Motor neuron (in vitro differentiated cells): Measurements from ENCODE around the gene TCAP. TPM values are rescaled to one million over a fixed set of nuclear protein-coding genes. Genes with fewer than 3 reads are reported as not detected.
A peak's percentile ranks its signal among the peaks of the same experiment; 100 is the strongest.

ENCODE experiments used
- ATAC-seq, 8 experiments: fragments of 200-7000 bp; cut with Tn5 transposase; replicated peaks in 6 of 8; 2 replicates each; pipeline ENCODE4 v1.8.0; 2021; ENCODE audit warnings: mild to moderate bottlenecking in 8 of 8, moderate library complexity in 8 of 8
- H3K27ac ChIP-seq, 2 donors: fragments of 250-450 bp; sonication (Bioruptor Pico); 2 replicates each; pipeline ENCODE4 v1.9.0; 2021; ENCODE audit warnings: antibody characterized with exemption in 2 of 2, mild to moderate bottlenecking in 2 of 2, moderate library complexity in 1 of 2
- H3K4me1 ChIP-seq, 2 donors: fragments of 250-450 bp; sonication (Bioruptor Pico); replicated peaks in 1 of 2; 2 replicates each; pipeline ENCODE4 v1.6.1; 2021; ENCODE audit warnings: antibody characterized with exemption in 2 of 2, mild to moderate bottlenecking in 2 of 2, moderate library complexity in 1 of 2
- H3K4me3 ChIP-seq, 5 donors: fragments of 250-450 bp; sonication (Bioruptor Pico); 2 replicates each; pipeline ENCODE4 v1.9.0; 2021; ENCODE audit warnings: antibody characterized with exemption in 5 of 5, mild to moderate bottlenecking in 5 of 5, moderate library complexity in 4 of 5
- WGBS, 10 experiments: fragments of 450-650 bp; shearing (Covaris generic); methylation state at CpG; one replicate each; pipeline ENCODE4 v1.0.0; 2022; 5-methylcytosine and 5-hydroxymethylcytosine counted together
- in situ Hi-C, 9 experiments: fragments of 400-800 bp; cut with MboI; loops; one replicate each; pipeline ENCODE4 v1.15.0; 2021; ENCODE audit warnings: low sequenced_read_pairs in 9 of 9, low pct_unique_long_range_greater_than_20kb in 2 of 9; ENCODE audit not compliant: unreplicated experiment in 9 of 9
- total RNA-seq, 8 experiments: library from RNA; unstranded; fragments of 300-600 nt; gene quantifications; 2 replicates each; pipeline versions ENCODE4 v1.2.3 to v1.2.4, GENCODE V29; 2022

Gene TCAP
- total RNA-seq, 8 experiments from 2014 or later = 0.27 to 2.8 (median 1.2) TPM

DNA sequence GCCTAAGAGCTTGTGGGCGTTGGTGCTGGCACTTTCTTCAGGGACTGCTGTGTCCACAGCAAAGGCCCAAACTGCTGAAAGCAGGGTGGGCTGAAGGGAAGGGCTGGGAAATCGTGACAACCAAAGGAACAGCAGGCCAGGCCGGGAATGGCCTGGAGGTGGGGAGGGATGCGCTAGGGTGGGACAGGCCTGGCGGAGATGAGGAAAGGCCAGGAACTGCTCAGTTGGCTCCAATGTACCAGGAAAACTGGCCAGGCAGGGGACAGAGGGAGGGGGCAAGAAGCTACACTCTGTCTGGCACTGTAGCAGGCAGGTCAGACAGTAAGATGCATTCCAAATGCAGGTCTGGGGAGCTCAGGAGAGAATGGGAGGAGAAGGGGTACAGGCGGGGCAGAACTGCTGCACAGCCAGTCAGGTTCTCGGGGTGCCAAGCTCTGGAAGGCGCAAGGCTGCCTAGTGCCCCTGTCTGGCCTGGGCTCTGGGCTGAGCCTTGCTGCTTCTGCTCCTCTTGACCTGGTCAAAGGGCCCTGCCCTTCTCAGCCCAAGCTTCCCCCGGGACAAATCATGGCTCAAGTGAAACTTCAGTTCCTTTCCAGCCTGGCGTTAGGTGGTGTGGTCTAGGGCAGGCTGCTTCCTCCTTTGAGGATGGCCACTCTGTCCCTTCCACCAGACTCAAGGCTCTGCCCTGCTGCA, 10.4 kb downstream of the TCAP start:
- ATAC-seq = peak in 3 of 8 experiments; percentile 41 to 42 (median 41)
- peaks cover 0 to 8% of the 10 kb centered on the region in 2 donors for H3K4me1 ChIP-seq
- no peak overlapping the region for H3K4me3 ChIP-seq
- peak overlapping the region in 1 of 2 donors; percentile 39 for H3K27ac ChIP-seq
- whole genome bisulfite sequencing, 10 experiments = 0 to 100% (median 85%) methylated on average over 1 to 5 of the region's 10 CpGs; no CpG with 5 or more reads in 5 of the 10 experiments
- in situ Hi-C loops = no loop called here

GRCh38 chr17:39676198-39676819, 11.2 kb downstream of the TCAP start:
- peaks cover 0 to 8% of the 10 kb centered on the region in 2 donors for H3K4me1 ChIP-seq
- H3K4me3 ChIP-seq = no peak overlapping the region
- WGBS, 10 experiments = 67 to 92% (median 80%) methylated on average over 1 to 3 of the region's 7 CpGs; no CpG with 5 or more reads in 5 of the 10 experiments
- peak overlapping the region in 1 of 2 donors; percentile 39 for H3K27ac ChIP-seq
- in situ Hi-C loops = no loop called here
- peak in 3 of 8 experiments; percentile 2 to 26 (median 17) for ATAC-seq

GRCh38 chr17:39677072-39677471, 11.9 kb downstream of the TCAP start:
- no peak overlapping the region for H3K27ac ChIP-seq
- no peak for ATAC-seq
- in situ Hi-C loops = no loop called here
- 60 to 93% (median 68%) methylated on average over 2 to 6 of the region's 8 CpGs; no CpG with 5 or more reads in 3 of the 10 experiments for WGBS, 10 experiments
- H3K4me3 ChIP-seq = no peak overlapping the region
- peaks cover 0 to 8% of the 10 kb centered on the region in 2 donors for H3K4me1 ChIP-seq

DNA sequence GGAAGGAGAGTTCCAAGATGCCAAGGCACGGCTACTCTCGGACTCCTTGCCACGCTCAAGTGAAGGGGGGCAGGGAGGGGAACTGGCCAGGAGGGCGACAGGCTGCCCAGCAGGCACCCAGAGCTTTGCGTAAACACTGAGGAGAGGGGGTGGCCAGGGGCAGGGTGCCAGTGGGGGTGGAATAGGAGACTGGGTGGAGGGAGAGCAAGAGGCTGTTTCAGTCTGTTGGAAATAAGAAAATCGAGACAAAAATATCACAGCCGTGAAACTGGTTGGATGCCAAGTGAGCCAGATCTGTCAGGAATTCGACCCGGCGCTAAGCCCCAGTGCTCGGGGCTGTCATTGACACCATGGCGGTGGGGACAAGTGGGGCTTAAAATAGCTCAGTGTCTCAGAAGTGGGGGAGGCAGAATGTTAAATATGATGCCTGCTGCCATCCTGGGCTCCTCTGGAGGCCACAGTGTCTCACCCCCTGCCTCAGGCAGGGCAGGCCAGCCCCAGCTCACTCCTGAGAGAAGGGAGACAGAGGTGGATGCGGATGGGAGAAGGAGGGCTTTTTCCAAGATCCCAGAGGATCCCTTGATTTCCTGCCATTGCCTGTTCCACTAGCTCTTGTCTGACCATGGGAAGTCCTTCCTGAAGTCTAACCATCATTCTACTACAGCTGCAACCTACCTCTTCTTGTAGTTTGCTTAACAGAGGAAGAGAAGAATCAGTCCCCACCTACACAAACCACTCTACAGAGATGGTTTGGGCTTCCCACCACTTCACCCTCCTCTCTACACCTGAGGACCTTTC, 12.6 kb downstream of the TCAP start:
- no peak overlapping the region for H3K4me3 ChIP-seq
- H3K27ac ChIP-seq = no peak overlapping the region
- 67 to 100% (median 81%) methylated on average over 1 to 3 of the region's 13 CpGs; no CpG with 5 or more reads in 5 of the 10 experiments for WGBS, 10 experiments
- ATAC-seq = no peak
- in situ Hi-C loops = no loop called here
- peaks cover 0 to 8% of the 10 kb centered on the region in 2 donors for H3K4me1 ChIP-seq

DNA sequence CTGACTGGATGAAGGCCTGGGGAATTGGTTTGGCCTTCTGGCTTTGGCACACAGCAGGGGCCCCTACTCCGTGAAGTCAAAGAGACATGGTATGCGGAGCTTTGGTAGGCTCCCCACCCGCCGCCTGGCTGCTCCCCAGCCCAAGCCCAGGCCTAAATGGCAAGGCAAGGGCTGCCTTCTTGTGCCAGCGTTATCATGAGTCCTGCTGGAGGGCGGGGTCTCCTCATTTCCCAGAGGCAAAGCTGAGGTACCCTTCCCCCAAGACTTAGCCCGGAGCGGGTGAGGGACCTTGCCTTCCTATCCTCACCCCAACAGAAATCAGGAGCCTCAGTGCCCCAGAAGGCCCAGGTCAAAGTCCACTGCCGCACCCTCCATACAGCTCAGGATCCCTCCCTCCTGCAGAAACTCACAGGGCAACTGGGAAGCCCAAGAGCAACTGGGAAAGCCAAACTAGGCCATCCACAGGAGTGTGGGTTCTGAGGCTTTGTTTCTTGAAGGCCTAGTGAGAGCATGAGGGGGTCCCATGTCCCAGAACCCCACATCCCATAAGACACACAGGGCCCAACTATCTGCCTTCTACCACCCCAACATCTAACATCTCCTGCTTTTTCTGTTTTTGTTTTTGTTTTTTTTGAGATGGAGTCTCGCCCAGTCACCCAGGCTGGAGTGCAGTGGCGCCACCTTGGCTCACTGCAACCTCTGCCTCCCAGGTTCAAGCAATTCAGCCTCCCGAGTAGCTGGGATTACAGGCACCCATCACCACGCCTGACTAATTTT, 13.4 kb downstream of the TCAP start:
- no peak for ATAC-seq
- H3K4me1 ChIP-seq = peaks cover 0 to 8% of the 10 kb centered on the region in 2 donors
- no peak overlapping the region for H3K4me3 ChIP-seq
- WGBS, 10 experiments = 77 to 100% (median 92%) methylated on average over 1 to 7 of the region's 13 CpGs; no CpG with 5 or more reads in 5 of the 10 experiments
- in situ Hi-C loops = no loop called here
- H3K27ac ChIP-seq = no peak overlapping the region

GRCh38 chr17:39679521-39680192, 14.5 kb downstream of the TCAP start:
- Histone ChIP-seq H3K4me1 (peaks cover 0 to 8% of the 10 kb centered on the region in 2 donors), H3K27ac (no peak overlapping the region), H3K4me3 (no peak overlapping the region)
- in situ Hi-C loops = no loop called here
- 79 to 100% (median 89%) methylated on average over 2 to 7 of the region's 12 CpGs; no CpG with 5 or more reads in 3 of the 10 experiments for WGBS, 10 experiments
- ATAC-seq = no peak

GRCh38 chr17:39683295-39683939, 18.3 kb downstream of the TCAP start:
- no peak for ATAC-seq
- H3K4me1 ChIP-seq = peaks cover 0 to 5% of the 10 kb centered on the region in 2 donors
- H3K4me3 ChIP-seq = no peak overlapping the region
- WGBS, 10 experiments = 73 to 100% (median 90%) methylated on average over 1 to 6 of the region's 9 CpGs; no CpG with 5 or more reads in 3 of the 10 experiments
- H3K27ac ChIP-seq = no peak overlapping the region
- in situ Hi-C loops = no loop called here

DNA sequence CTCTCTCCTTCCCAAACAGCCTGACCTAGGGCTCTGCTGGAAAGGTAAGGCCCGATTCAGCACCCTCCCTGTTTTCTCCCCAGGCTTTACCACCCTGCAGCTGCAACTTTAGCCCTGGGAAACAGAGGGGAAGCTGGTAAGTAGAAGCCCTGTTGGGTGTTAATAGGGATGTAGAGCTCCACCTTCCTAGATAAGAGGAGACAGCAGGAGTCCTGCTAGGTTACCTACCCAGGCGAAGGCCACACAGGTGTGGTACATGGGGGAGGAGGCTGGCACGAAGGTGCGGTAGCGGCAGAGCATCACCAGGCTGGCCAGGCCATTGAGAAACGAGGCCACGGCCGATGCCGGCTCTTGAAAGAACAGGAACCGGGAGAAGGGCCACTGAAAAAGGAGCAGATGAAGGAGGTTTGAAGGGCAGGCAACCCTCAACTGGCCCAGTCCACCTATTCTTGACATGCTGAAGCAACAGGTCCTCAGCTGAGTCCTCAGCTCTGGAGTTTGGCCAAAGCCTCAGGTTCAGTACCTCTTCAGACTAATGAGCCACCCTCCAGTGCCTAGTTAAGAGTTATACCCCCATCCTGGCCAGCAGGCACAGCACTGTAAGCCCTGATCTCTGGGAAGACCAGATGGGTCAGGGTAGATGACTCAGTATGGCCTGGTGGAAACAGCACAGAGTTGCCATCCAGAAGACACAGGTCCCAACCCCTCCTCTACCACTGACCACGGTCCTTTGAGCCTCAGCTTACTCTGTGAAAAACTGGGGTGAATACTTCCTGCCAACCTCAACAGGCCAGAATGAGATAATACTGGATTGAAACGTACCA, 19.4 kb downstream of the TCAP start:
- peaks cover 6 to 11% of the 10 kb centered on the region in 2 donors for H3K4me1 ChIP-seq
- in situ Hi-C loops = no loop called here
- no peak overlapping the region for H3K4me3 ChIP-seq
- no peak overlapping the region for H3K27ac ChIP-seq
- WGBS, 10 experiments = 80 to 100% (median 92%) methylated on average over 1 to 10 of the region's 12 CpGs; no CpG with 5 or more reads in 1 of the 10 experiments
- ATAC-seq = no peak

DNA sequence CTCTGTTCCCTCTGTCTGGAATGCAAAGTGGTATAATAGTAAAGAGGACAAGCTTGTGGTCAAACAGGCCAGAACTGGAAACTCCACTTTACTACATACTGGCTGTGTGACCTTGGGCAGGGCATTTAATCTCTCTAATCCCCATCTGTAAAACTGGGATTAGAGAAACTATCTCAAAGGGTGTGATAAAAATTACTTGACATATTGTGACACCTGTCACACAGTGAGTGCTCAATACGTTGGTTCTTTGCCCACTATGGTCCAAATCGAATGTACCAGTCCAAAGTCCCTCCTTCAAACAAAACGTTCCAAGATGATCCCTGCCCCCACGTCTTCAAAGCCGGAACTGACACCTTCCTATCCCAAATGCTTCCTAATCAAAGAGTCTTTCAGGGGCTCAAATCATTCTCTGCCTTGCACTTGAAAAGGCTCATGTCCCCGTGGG, 22.0 kb downstream of the TCAP start:
- in situ Hi-C loops = no loop called here
- no peak for ATAC-seq
- Histone ChIP-seq H3K27ac (peak overlapping the region; percentile 96 to 100), H3K4me1 (peaks cover 6 to 11% of the 10 kb centered on the region in 2 donors), H3K4me3 (peak overlapping the region; percentile 44 to 99 (median 55))
- 0 to 93% (median 35%) methylated on average over 1 to 4 of the region's 6 CpGs; no CpG with 5 or more reads in 4 of the 10 experiments for WGBS, 10 experiments

DNA sequence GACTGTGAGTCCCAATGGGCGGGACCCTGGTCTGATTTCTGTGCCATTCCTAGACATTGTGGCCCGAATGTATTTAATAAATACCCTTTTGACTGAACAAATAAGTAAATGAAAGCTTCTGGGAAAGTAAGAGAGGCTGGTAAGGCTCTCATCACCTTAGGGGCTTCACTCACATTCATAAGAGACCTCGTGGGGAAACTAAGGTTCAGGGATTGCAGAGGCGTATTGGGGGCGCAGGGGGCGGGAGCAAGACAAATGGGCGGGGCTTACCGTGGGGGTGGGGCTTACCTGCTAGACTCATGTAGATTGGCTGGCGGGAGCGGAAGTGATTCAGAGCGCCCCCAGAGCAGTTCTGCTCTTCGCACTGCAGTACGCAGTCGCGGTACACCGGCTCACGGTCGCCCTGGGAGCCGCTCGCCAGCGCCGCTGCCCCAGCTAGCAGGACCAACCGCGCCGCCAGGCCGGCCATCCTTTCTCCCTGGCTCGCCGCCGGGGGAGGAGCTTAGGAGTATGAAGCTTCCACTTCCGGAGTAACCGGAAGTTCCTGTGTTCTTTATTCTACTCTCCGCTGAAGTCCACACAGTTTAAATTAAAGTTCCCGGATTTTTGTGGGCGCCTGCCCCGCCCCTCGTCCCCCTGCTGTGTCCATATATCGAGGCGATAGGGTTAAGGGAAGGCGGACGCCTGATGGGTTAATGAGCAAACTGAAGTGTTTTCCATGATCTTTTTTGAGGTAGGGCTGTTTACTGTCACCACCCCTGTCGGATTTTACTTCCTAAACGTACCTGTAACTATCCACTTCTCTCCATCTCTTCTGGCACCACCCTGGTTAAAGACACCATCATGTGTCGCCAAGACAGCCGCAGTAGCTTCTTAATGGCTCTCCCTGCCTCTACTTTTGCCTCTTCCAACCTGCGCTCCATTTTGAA, 22.7 kb downstream of the TCAP start, which contains the start of gene PGAP3:
TSS of gene PGAP3 (minus strand) at position 512 of the 929 bp plus-strand sequence. CDS start at position 469, 43 bp downstream.
- 0 to 83% (median 17%) methylated on average over 1 to 13 of the region's 45 CpGs; no CpG with 5 or more reads in 2 of the 10 experiments for WGBS, 10 experiments
- ATAC-seq = peak; percentile 94 to 98 (median 97)
- H3K4me1 ChIP-seq = peaks cover 6 to 11% of the 10 kb centered on the region in 2 donors
- H3K4me3 ChIP-seq = peak within 1 kb of the TSS; percentile 44 to 99 (median 55)
- peak within 1 kb of the TSS; percentile 96 to 100 for H3K27ac ChIP-seq
- in situ Hi-C loops = no loop called here
